Renal pelvis (tissue), 4 donors: ENCODE data around the gene SORL1-AS1. TPM values are rescaled to one million over a fixed set of nuclear protein-coding genes. Genes with fewer than 3 reads are reported as not detected.

Source experiments
- DNase-seq: peaks from one replicate; pipeline ENCODE4 v3.0.0-alpha.2; 2013
- polyA plus RNA-seq, 3 donors: library from polyadenylated mRNA; unstranded; fragments of 120-200 nt; gene quantifications; one replicate each; pipeline ENCODE4 v1.2.1, GENCODE V29; 2013; ENCODE audit not compliant: insufficient read length in 3 of 3

Gene SORL1-AS1

GRCh38 chr11:121391914-121392313 lies 60.9 kb downstream of the SORL1-AS1 start:
- DNase-seq = no peak

DNA sequence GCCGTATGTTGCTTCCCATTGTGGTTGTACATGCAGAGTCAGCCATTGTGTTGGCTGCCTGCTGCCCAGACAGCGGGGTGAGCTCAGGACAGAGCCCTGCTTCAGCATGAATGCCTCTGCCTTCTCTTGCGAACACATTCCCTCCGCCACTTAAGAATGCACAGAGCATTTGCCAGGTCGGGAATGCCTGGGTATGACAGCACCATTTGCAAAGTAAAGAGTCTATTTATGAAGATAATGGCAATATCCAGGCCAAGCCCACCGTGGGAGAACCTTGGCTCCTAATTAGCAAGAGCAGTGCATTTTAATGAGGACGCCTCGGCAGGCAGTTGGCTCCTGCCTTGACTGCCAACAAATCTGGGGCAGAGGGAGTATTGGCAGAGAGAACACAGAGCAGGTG lies 63.1 kb downstream of the SORL1-AS1 start:
- DNase-seq = no peak

Other genes with a start within 250 kb of the SORL1-AS1 start
- 10 to 100 TPM; 51.1 to 57.8 (median 53.6) TPM for gene SC5D, start 160.2 kb downstream of the SORL1-AS1 start, polyA plus RNA-seq
- gene SORL1, start 653 bp downstream of the SORL1-AS1 start, polyA plus RNA-seq = 10 to 100 TPM; 31.6 to 44.8 (median 37.4) TPM